GM21381 (cell line): ENCODE data around the gene MOB2.

Experiments used
- ATAC-seq: cut with Tn5 transposase; IDR thresholded peaks from one replicate; pipeline ENCODE4 v1.9.1; 2021; ENCODE audit warnings: mild to moderate bottlenecking, moderate library complexity; ENCODE audit not compliant: unreplicated experiment

Gene MOB2

DNA sequence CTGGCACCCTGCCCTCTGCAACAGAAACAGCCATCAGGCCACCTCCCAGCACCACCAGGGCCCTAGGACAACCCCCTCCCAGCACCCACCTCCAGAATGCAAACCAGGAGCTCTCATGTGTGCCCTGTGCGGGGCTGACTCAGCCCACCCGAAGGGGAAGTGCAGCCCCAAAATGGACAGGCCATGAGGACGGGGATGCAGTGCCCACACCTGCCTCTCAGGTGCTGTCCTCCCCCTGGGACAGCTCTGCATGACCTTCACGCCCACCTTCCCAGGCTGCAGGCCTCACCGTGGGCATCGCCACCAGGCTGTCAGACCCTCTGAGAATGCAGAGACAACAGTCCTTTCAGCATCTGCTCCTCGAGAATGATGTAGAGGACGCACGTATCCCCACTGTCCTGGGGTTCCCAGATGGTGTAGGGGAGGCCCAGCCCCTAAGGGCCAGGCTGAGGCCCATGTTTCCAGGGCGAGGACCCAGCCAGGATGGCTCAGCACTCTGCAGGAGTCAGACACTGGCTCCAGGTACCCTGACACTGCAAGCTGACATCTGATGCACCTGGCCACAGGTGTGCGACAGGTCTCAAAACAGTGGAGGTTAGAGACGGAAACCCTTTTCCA lies 13.5 kb downstream of the MOB2 start:
- no peak for ATAC-seq

DNA sequence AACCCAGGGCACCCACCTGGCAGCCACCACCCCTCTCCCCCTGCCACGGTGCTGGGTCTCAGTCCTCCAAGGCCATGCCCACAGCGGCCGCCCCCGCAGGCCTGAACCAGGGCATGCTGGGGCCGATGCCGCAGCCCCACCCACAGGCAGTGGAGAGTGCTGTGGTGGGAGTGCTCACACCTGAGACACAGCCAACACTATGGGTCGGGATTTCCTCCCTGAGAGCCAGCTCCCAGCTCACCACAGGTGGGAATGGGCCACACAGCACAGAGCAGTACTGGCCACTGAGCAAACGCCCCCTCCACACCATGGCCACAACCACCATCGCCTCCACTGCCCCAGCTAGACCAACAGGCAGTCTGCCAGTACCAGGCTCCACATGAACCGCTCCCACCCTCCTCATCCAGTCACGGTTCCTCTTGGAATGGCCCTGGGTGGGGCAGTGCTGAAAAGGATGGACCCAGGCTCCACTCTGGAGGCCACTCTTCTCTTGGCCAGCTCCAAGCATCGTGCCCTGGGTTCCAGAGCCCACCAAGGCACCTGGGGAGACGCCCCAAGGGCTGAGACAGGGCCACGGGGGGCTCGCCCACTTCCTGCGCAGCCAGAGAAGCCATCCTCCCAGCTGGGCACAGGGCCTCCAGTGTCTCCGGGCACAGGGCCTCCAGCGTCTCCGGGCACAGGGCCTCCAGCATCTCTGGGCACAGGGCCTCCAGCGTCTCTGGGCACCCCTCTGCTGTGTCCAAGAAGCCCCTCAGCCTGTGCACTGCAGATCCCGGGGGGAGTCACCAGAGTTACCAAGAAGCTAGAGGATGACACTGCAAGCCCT lies 14.2 kb downstream of the MOB2 start:
- no peak for ATAC-seq

DNA sequence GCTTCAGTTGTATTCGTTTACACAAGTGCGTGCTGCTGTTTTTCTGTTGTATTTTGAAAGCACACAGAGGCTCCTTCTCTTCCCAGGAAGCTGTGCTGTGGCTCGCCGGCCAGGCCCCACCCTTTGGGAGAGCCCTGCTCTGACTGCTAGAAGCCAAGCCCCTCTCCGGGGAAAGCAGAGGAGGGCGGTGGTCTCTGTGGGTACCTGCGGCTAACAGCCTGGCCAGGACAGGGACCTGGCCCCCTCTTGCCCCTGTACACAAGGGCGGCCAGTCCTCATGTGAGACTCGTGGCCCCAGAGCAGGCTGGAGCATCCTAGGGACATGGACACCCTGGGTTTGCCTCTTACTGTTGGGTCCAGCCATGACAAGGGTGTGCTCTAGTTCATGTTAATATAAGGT lies 14.8 kb downstream of the MOB2 start:
- ATAC-seq, result no peak

DNA sequence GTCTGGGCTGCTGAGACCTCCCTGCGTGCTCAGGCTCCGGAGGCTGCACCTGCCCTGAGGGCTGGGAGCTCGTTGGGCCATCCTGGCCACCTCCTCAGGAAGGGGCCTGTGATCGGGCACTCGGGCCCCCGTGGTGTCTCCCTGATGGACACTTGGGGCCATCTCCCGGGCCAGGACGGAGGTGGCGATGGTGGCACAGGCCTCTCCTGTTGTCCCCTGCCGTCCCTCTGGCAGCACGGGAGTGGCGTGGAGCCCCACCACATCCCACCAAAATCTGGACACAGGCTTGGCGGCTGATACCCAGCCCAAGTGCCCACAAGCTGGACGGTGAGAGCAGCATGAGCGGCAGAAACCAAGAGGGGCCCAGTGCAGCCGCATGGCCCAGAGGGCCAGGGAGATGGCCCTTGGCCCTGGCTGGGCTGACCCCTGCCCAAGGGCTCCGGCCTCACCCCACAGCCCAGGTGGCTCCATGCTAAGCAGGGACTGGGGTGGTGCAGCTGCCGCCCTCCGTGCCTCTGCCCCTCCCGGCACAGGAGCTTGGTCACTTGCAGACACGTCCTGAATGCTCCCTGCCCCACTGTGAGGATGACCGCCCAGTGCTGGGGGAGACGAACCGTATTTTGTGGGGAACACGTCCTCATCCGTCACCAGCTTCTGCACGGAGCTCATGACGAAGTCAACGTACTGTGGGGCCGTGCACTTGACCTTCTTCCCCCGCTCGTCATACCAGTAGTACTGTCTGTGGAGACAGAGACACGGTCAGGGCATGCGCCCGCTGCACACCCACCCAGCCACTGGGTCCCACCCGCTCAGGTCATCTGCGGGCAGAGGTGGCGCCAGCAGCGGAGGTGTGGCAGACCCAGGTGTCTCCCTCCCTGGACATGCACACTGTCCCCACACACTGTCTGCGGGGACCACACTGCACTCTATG lies 15.6 kb downstream of the MOB2 start:
- no peak for ATAC-seq

DNA sequence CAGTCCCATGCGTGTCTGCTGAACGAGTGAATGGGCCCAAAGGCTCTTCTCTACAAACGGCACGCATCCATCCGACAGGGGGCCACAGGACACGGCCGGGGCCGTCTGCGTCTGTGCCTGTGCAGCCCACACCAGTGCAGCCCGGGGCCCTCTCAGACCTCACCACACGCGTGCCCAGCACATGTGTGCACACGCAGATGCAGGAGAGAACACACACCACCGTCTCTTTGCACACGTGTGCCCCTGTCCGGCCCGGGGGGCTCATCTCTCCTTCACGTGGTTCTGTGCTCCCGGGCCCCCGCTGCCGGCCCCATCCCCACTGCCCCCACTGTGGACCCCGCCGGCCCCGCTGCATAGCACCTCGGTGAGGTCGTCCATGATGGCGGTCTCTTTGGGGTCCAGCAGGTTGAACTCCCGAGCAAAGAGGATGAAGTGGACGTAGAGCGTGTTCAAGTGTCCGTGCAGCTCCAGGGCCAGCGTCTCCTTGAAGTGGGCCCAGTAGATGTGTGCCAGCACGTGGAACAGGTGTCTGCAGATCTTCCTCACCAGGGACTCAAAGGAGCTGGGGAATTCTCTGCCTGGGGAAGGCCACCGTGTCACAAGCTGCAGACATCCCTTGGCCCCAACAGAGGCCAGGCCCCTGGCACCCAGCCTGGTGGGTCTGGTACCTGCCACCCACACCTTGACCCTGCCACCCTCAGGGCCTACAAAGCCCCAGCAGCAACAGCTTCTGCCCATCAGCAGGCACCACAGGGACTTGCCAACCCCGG lies 16.5 kb downstream of the MOB2 start:
- no peak for ATAC-seq

DNA sequence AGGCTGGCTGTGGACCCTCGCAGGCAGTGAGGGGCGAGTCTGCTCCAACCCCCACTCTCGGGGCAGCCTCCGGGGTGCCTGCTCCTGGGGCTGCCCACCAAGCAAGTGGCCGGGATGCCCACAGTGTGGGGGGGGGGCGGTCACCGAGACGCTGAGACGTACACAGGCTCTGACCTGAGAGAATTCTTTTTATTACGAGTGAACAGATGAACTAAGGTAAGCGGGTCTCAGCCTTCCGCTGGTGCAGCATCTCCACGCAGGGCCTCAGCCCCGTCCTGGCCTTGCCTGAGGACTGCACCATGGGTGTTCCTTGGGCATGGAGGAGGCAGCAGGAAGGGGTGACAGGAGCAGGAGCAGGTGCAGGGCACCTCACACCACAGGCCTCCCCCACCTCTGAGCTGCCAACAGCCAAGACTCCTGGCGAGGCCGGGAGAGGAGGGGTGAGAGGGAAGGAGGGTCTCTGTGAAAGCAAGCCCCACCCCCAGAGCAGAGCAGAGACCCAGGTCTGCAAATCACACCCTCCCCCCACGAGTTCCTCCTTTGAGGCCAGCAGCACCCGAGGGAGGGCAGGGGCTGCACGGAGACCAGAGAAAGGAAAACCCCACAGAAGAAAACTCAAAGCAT lies 17.2 kb downstream of the MOB2 start:
- ATAC-seq, result no peak

DNA sequence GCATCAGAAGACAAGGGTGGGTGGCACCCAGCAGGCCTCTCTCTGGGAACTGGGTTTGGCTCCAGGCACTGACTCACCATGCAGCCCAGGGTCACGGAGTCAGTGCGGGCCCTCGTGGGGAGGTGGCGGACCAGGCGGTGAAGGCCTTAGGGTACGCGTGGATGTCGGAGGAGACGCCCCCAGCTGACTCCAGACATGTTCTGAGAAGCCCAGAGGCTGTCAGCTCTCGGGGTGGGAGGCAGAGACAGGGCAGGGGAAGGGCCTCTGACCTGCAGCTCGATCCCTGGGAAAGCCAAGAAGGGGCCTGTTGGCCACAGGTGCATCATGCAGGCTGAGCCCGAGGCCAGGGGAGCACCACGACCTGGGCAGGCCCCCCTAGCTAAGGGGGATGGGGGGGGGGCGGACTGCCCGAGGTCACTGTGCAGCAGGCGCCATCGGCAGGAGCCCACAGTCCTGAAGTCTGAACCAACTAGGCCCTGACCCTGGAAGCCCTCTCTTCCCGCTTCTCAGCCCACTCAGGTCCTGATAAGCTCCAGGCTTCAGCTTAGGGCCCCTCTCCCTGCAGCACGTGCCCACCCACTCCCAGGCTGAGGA lies 18.0 kb downstream of the MOB2 start:
- ATAC-seq, result no peak

DNA sequence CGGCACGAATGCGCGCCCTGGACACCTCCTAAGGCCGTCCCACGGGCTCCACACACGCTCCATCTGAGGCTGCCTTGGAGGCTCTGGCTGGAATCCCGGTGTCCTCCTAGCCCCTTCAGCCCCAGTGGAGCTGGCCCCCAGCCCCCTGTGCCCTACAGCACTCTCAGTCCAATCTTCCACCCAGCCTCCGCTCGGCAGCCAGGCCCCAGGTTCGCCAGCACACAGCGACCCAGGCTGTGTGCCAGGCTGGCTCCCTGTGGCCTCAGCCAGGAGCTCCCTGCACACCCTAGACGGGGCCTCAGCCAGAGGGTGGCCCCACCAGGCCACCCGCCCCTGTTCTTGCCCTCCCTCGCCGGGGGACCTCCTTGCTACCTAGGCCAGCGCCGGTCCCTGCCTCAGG lies 18.6 kb downstream of the MOB2 start:
- ATAC-seq, result no peak

DNA sequence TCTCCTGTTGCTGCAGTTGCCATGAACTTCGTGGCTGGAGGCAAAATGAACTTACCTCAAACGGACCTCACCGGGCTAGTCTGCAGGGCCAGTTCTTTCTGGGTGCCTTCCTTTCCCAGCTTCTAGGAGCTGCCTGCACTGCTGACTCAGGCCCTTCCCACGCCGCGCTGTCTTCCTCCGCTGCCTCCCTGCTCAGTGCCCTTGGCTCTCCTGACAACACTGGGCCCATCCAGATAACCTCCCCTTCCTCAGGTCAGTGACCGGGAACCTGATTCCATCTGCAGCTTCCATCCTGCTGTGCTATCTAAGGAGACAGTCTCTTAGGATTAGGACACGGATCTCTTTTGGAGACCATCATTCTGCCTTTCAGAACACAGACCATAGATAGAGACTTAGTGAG lies 19.3 kb downstream of the MOB2 start:
- ATAC-seq, result no peak

DNA sequence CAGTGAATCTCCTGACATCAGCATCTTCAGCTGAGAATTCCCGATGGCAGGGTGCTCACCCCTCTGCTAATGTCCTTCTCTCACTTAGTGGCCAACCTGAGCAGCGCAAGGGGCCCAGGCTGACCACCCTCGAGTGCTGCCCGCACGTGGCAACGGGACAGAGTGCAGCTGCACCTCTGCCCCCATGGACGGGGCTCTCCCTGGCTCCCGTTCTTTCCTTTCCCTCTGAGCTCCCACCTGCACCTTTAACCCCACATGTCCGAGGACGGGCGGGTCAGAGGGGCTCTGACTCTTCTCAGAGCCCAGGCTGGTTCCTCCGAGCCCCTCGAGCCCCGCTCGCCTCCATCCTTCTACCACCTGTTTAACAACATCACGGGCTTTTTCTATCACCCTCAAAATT lies 19.8 kb downstream of the MOB2 start:
- no peak for ATAC-seq

DNA sequence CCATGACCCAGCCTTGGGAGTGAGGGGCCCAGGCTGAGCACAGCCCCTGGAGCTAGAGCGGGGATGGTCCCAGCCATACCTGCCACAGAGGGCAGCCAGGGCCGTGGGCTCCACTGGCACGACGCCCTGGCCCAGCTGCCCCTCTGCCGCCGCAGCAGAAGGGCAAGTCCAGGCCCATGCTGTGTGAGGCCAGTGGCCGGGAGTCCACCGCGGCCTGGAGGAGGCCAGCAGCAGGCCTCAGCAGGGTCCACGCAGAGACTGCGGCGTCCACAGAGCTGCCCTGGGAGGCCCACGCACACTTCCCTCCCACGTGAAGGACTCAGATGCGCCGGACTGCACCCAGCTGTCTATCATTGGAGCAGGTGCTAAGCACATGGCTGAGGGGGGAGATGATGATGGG lies 23.5 kb downstream of the MOB2 start:
- ATAC-seq, result no peak

DNA sequence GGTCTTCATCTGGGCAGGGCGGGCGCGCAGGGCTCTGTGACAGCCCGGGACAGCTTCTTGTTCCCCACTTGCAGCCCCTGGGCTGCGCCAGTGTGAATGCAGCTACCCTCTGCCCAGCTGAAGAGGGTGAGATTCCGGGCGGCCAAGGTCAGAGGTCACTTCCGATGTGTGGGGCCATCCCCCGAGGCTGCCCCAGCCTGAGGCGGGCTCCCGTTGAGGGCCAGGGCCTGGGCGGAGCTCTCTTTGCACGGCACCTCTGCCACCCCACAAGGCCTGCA lies 23.9 kb downstream of the MOB2 start:
- no peak for ATAC-seq

DNA sequence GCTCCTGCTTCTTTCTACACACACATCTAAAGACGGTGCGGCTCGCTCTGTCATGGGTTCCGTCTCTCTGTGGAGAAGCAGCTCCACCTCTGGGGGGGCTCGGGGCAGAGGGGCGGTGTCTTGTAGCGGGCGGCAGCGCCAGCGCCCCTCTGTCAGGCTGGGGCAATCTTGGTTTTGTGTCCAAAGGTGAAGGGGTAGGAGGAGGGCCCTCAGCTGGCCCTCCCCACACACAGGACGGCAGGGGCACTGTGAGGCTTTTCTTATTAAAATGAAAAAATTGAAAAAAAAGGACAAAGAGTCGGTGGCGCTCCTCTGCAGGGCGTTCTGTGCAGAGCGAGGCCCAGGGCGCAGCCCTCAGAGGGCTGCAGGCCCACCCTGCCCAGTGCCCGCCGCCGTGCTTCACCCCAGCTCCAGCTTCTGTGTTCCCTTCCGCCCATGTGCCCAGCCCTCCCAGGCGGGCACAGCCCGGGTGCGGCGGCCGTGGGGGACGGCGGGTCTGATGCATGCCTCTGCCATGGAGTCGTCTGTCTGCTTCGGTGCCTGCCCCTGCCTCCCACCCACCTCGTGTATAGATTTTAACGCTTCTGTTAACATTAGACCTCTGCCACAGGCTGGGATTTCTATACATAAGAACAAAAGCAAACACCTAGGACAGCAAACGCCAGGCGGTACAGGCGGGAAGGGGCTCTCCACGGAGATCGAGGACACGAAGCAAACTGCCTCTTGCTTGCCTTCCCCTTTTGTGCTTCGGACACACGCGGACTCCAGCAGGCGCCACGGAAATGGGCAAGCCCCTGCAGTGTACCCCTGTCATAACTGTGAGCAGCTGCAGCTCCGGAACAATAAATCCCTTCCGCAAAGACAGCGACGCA lies 24.5 kb downstream of the MOB2 start:
- ATAC-seq, result no peak

DNA sequence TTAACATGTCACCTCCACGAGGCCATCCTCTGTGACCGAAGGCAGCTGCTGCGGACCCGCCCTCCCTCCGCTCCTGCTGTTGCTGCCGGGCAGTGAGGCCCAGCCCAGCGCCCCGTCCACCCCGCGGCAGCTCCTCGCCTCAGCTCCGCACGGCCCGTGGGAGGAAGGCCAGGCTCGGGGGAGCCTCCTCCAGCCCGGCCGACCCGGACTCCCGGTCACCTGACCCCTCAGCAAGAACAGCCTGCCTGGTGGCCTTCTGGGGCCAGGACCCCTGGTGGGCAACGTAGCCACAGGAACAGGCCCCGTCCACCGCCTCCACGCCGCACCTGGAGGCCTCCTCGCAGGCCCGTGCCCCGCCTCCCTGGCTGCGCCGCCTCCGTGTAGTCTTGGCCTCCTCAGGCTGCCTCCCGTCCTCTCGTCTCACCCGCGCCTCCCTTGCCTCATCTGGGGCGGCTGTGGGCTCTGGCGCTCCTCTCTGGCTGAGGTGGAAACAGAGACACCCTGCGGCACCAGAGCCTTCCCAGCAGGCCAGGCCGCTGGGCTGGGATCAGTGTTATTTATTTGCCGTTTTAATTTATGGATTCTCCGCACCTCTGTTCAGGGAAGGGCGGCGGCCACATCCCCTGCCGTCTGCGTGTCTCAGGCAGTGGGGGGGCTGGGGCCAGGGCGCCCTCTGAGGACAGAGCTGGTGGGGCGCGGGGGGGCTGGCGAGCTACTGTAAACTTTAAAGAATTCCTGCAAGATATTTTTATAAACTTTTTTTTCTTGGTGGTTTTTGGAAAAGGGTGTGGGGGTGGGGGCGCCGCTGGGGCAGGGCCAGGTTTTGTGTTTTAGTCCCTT lies 25.4 kb downstream of the MOB2 start:
- ATAC-seq, result no peak

DNA sequence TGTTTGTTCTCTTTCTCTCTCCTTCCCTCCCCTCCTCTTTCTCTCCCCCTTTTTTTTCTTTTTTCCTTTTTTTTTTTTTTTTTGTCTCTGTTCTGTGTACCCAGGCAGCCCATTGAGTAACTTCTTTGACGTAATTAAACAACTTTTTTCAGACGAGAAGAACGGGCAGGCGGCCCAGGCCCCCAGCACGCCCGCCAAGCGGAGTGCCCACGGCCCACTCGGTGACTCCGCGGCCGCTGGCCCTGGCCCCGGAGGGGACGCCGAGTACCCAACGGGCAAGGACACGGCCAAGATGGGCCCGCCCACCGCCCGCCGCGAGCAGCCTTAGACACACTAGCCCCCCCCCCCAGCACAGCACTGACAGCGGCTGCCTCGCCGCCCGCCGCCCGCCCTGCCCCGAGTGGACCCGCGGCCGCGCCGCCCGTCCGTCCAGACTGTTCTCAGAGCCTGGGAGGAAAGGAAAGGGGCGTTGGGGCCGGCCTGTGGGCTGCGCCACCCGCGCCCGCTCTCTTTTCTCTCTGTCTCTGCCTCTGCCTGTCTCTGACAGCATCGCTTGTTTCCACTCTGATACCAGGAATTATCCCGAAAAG lies 26.1 kb downstream of the MOB2 start:
- ATAC-seq, result no peak

DNA sequence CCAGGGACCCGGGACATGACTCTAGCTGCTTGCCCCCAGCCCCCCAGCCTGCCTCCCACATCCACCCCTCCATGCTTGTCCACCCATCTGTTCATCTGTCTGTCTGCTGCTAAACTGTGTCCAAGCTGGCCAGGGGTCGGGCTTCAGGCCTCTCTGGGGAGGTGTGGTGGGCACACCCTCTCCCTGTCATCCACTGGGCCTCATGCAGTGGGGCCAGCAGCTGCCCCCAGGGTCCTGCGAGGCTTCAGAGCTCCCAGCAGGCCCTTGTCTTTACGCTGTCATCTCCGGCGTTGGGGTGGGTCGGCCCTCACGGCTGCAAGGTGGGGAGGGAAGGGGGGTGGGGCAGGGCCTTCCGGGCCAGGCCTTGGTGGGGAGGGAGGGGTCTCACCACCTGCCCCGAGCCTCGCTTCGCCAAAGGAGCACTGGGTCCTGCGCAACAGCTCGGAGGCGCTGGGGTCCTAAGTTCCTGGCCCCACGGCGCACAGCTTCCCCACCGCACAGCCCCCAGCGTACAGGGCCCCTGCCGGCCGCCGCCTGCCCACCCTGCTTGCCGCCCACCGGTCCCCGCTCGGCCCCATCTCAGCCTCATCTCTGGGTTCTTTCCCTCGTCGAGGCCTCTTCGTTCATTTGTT lies 26.7 kb downstream of the MOB2 start:
- no peak for ATAC-seq

DNA sequence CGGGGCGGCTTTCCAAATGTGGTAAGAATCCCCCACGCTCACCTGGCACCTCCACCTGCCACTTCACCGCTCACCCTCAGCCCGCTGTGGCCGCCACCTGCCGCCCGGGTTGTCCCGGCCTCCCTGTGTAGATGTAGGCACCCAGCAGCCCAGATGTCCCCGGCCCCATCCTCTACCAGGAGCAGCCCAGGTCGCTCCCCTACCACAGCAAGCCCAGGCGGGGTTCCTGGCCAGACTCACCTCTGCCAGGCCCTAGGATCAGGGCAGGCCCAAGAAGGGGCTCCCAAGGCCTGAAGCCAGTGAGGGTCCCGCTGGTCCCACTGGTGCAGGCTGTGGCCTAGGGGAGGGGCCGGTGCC lies 27.4 kb downstream of the MOB2 start:
- ATAC-seq, result no peak
